ENCODE measurements around the gene LRRC41.

Gene LRRC41

DNA sequence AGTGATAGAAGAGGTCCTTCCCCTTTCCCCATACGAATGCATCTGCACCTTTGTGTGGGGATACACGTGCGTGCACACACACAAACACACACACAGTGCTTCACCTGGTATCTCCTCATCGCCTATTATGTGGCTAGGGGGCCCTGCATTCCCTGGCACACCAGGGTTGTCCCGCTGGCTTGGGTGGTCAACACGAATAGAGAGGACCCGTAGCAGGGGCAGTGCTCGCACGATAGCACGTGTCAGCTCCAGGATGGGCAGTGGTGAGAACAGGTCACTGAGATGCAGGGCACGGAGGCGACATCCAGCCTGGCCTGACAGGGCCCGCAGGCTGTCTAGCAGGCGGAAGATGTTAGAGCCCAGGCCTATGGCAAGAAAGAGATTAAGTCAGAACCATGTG, 22.4 kb downstream of the LRRC41 start:
- H3K4me3 ChIP-seq (ENCODE audit: low read depth, low read length), result no peak overlapping the region
- in situ Hi-C loops (cut with HindIII; ENCODE audit: low sequenced_read_pairs), result no loop called here
- no peak for DNase-seq (ENCODE audit: low read depth)
- TF ChIP-seq, protein P1, sequence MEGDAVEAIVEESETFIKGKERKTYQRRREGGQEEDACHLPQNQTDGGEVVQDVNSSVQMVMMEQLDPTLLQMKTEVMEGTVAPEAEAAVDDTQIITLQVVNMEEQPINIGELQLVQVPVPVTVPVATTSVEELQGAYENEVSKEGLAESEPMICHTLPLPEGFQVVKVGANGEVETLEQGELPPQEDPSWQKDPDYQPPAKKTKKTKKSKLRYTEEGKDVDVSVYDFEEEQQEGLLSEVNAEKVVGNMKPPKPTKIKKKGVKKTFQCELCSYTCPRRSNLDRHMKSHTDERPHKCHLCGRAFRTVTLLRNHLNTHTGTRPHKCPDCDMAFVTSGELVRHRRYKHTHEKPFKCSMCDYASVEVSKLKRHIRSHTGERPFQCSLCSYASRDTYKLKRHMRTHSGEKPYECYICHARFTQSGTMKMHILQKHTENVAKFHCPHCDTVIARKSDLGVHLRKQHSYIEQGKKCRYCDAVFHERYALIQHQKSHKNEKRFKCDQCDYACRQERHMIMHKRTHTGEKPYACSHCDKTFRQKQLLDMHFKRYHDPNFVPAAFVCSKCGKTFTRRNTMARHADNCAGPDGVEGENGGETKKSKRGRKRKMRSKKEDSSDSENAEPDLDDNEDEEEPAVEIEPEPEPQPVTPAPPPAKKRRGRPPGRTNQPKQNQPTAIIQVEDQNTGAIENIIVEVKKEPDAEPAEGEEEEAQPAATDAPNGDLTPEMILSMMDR (IDR thresholded peaks at IDR 0.05; ENCODE audit: low read depth, low read length, missing control alignments), result no peak

DNA sequence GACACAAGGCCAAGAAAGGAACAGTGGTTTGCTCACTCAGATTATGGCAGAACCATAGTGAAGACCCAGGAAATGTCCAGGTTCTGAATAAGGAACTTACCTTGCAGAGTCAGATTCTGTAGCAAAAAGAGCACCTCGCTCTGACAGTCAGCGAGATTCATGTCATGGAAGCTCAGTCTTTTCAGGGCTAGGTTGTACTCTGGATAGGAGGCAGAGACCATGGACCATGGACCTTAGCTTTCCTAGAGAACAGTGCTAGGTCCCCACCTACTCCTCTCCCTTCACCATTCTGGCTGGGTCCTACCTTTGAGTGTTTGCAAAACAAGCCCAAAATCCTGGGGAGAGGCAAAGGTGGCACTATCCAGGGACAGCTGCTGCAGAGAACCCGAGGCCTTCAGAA, 23.3 kb downstream of the LRRC41 start:
- H3K4me3 ChIP-seq (ENCODE audit: low read depth, low read length), result no peak overlapping the region
- TF ChIP-seq, protein P1 (IDR thresholded peaks at IDR 0.05; ENCODE audit: low read depth, low read length, missing control alignments), result no peak
- no peak for DNase-seq (ENCODE audit: low read depth)
- in situ Hi-C loops (cut with HindIII; ENCODE audit: low sequenced_read_pairs), result no loop called here

DNA sequence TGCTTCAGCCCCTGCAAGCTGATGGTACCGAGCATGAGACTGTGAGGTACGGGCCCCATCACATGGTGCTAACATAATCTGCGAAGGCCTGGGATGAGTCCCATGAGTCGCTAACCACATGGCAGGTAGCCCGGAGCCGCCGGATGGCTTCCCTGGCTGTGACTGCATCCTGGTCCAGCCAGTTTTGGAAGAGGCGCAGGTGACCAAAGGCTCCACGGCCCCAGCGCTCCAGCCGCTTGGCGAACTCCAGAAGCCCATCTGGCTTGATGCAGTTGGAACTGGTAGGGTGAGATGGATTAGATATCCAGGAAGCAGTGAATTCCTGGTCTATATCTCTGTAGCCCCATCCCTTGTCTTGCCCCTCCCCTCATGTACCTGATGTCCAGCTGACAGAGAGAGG, 24.6 kb downstream of the LRRC41 start:
- H3K4me3 ChIP-seq (ENCODE audit: low read depth, low read length), result no peak overlapping the region
- DNase-seq (ENCODE audit: low read depth), result peak; percentile 23
- in situ Hi-C loops (cut with HindIII; ENCODE audit: low sequenced_read_pairs), result no loop called here
- TF ChIP-seq, protein P1 (IDR thresholded peaks at IDR 0.05; ENCODE audit: low read depth, low read length, missing control alignments), result no peak

DNA sequence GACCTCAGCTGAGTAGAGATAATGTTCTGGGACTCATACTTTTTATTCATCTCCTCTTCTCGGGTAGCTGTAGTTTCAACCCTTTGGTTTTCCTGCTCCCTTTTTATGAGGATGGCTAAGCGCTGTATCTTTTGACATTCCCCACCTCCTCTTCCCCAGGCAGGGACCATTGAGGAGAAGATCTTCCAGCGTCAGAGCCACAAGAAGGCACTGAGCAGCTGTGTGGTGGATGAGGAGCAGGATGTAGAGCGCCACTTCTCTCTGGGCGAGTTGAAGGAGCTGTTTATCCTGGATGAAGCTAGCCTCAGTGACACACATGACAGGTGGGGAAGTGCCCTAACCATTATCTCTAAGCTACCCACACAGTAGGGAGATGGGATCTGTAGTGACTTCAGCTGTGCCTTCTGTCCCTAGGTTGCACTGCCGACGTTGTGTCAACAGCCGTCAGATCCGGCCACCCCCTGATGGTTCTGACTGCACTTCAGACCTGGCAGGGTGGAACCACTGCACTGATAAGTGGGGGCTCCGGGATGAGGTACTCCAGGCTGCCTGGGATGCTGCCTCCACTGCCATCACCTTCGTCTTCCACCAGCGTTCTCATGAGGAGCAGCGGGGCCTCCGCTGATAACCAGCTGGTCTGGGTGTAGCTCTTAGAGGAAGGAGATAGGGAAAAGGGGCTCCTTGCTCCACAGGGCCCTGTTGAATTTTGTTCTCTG, 25.6 kb downstream of the LRRC41 start:
- no peak overlapping the region for H3K4me3 ChIP-seq (ENCODE audit: low read depth, low read length)
- DNase-seq (ENCODE audit: low read depth), result no peak
- in situ Hi-C loops (cut with HindIII; ENCODE audit: low sequenced_read_pairs), result no loop called here
- TF ChIP-seq, protein P1 (IDR thresholded peaks at IDR 0.05; ENCODE audit: low read depth, low read length, missing control alignments), result no peak

DNA sequence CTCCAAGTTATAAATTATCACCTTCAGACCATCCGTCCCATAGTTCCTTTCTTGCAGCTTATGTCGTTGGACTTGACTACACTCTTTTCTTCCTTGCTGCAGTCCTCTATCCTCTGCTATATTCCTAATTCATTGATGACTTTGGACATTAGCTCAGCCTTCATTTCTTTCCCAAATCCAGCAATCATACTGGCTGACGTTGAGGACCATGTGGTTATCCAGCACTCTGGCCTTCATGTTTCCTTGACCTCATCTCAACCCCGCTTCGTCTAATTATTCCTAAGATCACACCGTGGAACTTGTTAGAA, 28.4 kb downstream of the LRRC41 start:
- H3K4me3 ChIP-seq (ENCODE audit: low read depth, low read length), result no peak overlapping the region
- in situ Hi-C loops (cut with HindIII; ENCODE audit: low sequenced_read_pairs), result no loop called here
- TF ChIP-seq, protein P1 (IDR thresholded peaks at IDR 0.05; ENCODE audit: low read depth, low read length, missing control alignments), result no peak
- DNase-seq (ENCODE audit: low read depth), result no peak

DNA sequence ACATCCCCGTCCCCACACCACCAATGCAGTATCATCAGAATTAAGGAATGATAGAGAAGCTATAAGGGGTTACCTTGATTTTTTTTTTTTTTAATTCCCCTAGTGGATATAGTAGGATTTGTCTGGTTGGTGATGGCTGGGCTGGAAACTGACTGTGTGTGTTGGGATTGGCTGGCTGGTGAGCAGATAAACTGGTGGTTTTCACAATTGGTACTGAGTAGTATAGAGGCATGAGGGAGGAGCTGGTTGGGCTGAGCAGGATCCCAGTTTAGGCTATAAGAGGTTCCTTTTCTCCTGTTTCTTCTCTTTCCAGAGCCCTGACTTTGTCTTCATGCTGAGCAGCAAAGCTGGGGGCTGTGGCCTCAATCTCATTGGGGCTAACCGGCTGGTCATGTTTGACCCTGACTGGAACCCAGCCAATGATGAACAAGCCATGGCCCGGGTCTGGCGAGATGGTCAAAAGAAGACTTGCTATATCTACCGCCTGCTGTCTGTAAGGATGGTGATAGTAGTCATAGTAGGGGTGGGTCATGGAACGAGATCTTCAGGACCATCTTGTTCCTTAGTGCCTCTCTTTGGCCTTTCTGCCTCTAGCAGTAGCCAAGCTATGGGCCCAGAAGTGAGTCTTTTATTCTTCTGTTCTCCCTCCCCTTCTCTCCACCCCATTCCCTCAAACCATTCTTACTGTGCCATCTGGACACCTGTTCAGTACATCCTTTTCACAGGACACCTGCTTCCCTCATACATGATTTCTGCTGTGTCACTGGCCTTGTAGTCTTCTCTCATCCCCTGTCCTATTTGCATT, 29.0 kb downstream of the LRRC41 start:
- no peak for DNase-seq (ENCODE audit: low read depth)
- no peak overlapping the region for H3K4me3 ChIP-seq (ENCODE audit: low read depth, low read length)
- TF ChIP-seq, protein P1 (IDR thresholded peaks at IDR 0.05; ENCODE audit: low read depth, low read length, missing control alignments), result no peak
- in situ Hi-C loops (cut with HindIII; ENCODE audit: low sequenced_read_pairs), result loop anchor here (5.0 kb wide), 1 partner anchor 77 kb away; the partner anchor contains the start of gene POMGNT1

All from astrocyte of the cerebellum (primary cell).